Natural killer cell (primary cell): ENCODE measurements around the gene RABL3. TPM values are rescaled to one million over a fixed set of nuclear protein-coding genes. Genes with fewer than 3 reads are reported as not detected.
A peak's percentile ranks its signal among the peaks of the same experiment; 100 is the strongest.

Source experiments
- ATAC-seq, 3 donors: fragments of 150-1000 bp in 2 of 3; fragments of 200-7000 bp in 1 of 3; cut with Tn5 transposase; 1 replicate in 1 of 3; 2 replicates in 2 of 3; pipeline ENCODE4 v1.10.0; 2021; ENCODE audit warnings: mild to moderate bottlenecking in 2 of 3, moderate library complexity in 2 of 3
- DNase-seq, 2 donors: peaks; one replicate each; pipeline versions ENCODE4 v3.0.0 to v3.0.0-alpha.2; 2013 to 2021; ENCODE audit warnings: mixed read lengths in 1 of 2
- H3K27ac ChIP-seq: one replicate; pipeline ENCODE4 v1.5.1; 2013; ENCODE audit warnings: mild to moderate bottlenecking, low read length
- H3K27me3 ChIP-seq: one replicate; pipeline ENCODE4 v1.6.1; 2013; ENCODE audit warnings: low read length; ENCODE audit not compliant: control insufficient read depth, insufficient read depth
- H3K36me3 ChIP-seq: one replicate; pipeline ENCODE4 v1.6.1; 2013; ENCODE audit warnings: low read length; ENCODE audit not compliant: control insufficient read depth, insufficient read depth
- H3K4me1 ChIP-seq: one replicate; pipeline ENCODE4 v1.6.1; 2013; ENCODE audit warnings: low read length; ENCODE audit not compliant: control insufficient read depth, insufficient read depth
- H3K4me3 ChIP-seq: one replicate; pipeline ENCODE4 v1.5.1; 2013; ENCODE audit warnings: low read length
- H3K9me3 ChIP-seq: one replicate; pipeline ENCODE4 v1.6.1; 2013; ENCODE audit warnings: low read length; ENCODE audit not compliant: control insufficient read depth, insufficient read depth
- H3K27ac Mint-ChIP-seq, 2 donors: one replicate each; pipeline ENCODE4 v1.8.0; 2022; ENCODE audit warnings: mild to moderate bottlenecking in 2 of 2, mixed read lengths in 2 of 2, moderate library complexity in 1 of 2
- H3K27me3 Mint-ChIP-seq, 2 donors: one replicate each; pipeline ENCODE4 v1.8.0; 2022; ENCODE audit warnings: low read depth in 2 of 2, mixed read lengths in 2 of 2
- H3K36me3 Mint-ChIP-seq: one replicate; pipeline ENCODE4 v1.8.0; 2022; ENCODE audit warnings: mixed read lengths
- H3K4me1 Mint-ChIP-seq, 2 donors: one replicate each; pipeline ENCODE4 v1.8.0; 2022; ENCODE audit warnings: mixed read lengths in 2 of 2
- H3K4me3 Mint-ChIP-seq: one replicate; pipeline ENCODE4 v1.8.0; 2022; ENCODE audit warnings: mild to moderate bottlenecking, moderate library complexity, mixed read lengths
- H3K9me3 Mint-ChIP-seq, 2 donors: one replicate each; pipeline ENCODE4 v1.8.0; 2022; ENCODE audit warnings: mixed read lengths in 2 of 2
- CTCF ChIP-seq: fragments of 200-600 bp; IDR thresholded peaks from one replicate; pipeline ENCODE4 v1.8.0; 2022; ENCODE audit warnings: antibody characterized with exemption
- WGBS: methylation state at CpG from one replicate; pipeline ENCODE4 v1.1.7; 2013; ENCODE audit warnings: missing lambda C conversion rate; ENCODE audit not compliant: insufficient coverage; 5-methylcytosine and 5-hydroxymethylcytosine counted together
- intact Hi-C: fragments of 100-400 bp; cut with micrococcal nuclease; formaldehyde crosslinking; loops from one replicate; pipeline ENCODE4 v1.14.2; 2022
- total RNA-seq, 4 donors: library from RNA; stranded (reverse); fragments of 120-200 nt in 1 of 4; gene quantifications; one replicate each; pipeline versions ENCODE4 v1.2.3 to v1.2.4, GENCODE V29; 2013 to 2022

RABL3 gene
- total RNA-seq, 3 donors from 2014 or later (not counting 1 experiment from before 2014, with no cell fraction given) = 11.7 to 18.4 (median 16.7) TPM

DNA sequence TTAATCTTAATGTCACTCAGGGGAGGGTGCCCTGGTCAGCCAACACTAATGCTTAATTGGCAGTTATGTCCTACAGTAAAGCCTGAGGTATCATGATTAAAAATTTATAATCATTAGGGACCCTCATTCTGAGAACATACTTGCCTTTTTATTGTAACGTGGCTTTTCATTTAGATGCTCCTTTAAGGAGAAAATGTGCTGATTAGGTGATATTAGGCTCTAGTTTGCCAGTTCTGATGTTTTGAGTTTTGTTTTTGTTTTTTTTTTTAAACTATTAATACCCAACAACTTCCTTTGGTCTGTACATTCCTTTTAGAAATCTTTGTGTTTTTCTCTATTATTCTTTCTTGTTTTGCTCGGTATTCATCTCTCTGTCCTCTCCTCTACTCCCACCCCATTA is 10.5 kb upstream of the RABL3 start:
- no peak overlapping the region for H3K27ac ChIP-seq
- DNase-seq = no peak
- no peak overlapping the region for H3K4me3 ChIP-seq
- Mint-ChIP-seq H3K27me3 (no peaks in the 10 kb centered on the region), H3K36me3 (no peaks in the 10 kb centered on the region), H3K4me3 (no peak overlapping the region), H3K4me1 (peaks cover 39 to 40% of the 10 kb centered on the region in 2 donors), H3K9me3 (no peaks in the 10 kb centered on the region), H3K27ac (peak overlapping the region; percentile 41 to 63)
- no peak for ATAC-seq
- intact Hi-C loops = no loop called here
- no CpG with 5 or more reads among the region's 2 CpGs for WGBS
- H3K27me3 ChIP-seq = no peaks in the 10 kb centered on the region
- no peaks in the 10 kb centered on the region for H3K4me1 ChIP-seq
- TF ChIP-seq CTCF = no peak
- H3K9me3 ChIP-seq = no peaks in the 10 kb centered on the region
- H3K36me3 ChIP-seq = peaks cover 13% of the 10 kb centered on the region

GRCh38 chr3:120752230-120752629 is 9.9 kb upstream of the RABL3 start:
- Histone ChIP-seq H3K4me1 (no peaks in the 10 kb centered on the region), H3K36me3 (peaks cover 13% of the 10 kb centered on the region), H3K9me3 (no peaks in the 10 kb centered on the region), H3K27me3 (no peaks in the 10 kb centered on the region), H3K4me3 (no peak overlapping the region), H3K27ac (no peak overlapping the region)
- WGBS = 85% methylated on average over 1 of the region's 1 CpG
- Mint-ChIP-seq H3K27me3 (no peaks in the 10 kb centered on the region), H3K4me3 (peak overlapping the region; percentile 21), H3K27ac (peak overlapping the region; percentile 41 to 63), H3K36me3 (no peaks in the 10 kb centered on the region), H3K9me3 (no peaks in the 10 kb centered on the region), H3K4me1 (peaks cover 39 to 40% of the 10 kb centered on the region in 2 donors)
- no peak for TF ChIP-seq CTCF
- intact Hi-C loops = no loop called here
- DNase-seq (no peak), ATAC-seq (peak; percentile 39 to 82 (median 68))

DNA sequence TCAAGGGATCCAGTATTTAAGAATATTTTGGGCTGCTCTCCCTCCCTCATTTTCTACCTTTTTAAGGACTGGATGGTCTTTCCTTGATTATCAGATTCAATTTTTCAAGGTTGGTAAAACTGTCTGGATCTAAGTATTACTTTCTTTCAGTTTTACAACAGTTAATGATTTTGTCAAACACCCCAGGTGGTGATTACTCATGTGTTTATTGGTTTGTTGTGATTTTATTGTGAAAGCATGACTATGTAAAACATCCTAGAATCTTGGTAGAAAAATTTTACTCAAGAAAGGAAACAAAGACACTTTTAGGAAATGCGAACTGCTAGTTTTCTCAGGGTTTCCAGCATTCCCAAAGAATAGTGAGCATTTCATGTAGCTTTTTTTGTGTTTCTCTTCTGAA is 7.5 kb upstream of the RABL3 start:
- H3K27me3 ChIP-seq = no peaks in the 10 kb centered on the region
- Mint-ChIP-seq H3K4me1 (peaks cover 40 to 48% of the 10 kb centered on the region in 2 donors), H3K4me3 (no peak overlapping the region), H3K27ac (no peak overlapping the region), H3K36me3 (no peaks in the 10 kb centered on the region), H3K27me3 (no peaks in the 10 kb centered on the region), H3K9me3 (no peaks in the 10 kb centered on the region)
- peaks cover 13% of the 10 kb centered on the region for H3K36me3 ChIP-seq
- intact Hi-C loops = no loop called here
- DNase-seq (no peak), ATAC-seq (no peak)
- WGBS = 70% methylated on average over 1 of the region's 1 CpG
- H3K9me3 ChIP-seq = no peaks in the 10 kb centered on the region
- no peaks in the 10 kb centered on the region for H3K4me1 ChIP-seq
- no peak for TF ChIP-seq CTCF
- H3K4me3 ChIP-seq = no peak overlapping the region
- H3K27ac ChIP-seq = no peak overlapping the region

DNA sequence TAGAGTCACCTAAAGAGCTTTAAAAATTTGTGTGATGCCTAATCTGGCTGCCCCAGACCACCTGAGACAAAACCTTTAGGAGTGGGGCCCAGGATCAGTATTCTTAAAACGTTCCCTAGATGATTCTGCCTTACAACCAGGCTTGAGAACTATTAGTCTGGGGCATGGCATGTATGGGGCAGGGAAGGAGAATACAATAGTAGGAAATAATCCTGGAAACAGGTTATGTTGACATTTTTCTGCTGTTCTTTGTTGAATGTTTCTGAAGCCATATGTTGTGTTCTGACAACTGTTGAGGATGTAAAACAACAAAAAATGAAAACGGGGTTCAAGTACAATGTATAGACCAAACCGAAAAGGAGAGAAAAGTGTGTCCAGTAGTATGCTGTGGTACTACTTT is 3.1 kb upstream of the RABL3 start:
- Mint-ChIP-seq H3K27ac (peak overlapping the region; percentile 66 to 70), H3K9me3 (no peaks in the 10 kb centered on the region), H3K27me3 (no peaks in the 10 kb centered on the region), H3K4me3 (no peak overlapping the region), H3K36me3 (no peaks in the 10 kb centered on the region), H3K4me1 (peaks cover 42 to 43% of the 10 kb centered on the region in 2 donors)
- no peaks in the 10 kb centered on the region for H3K36me3 ChIP-seq
- peaks cover 14% of the 10 kb centered on the region for H3K4me1 ChIP-seq
- no peak overlapping the region for H3K4me3 ChIP-seq
- H3K27ac ChIP-seq = no peak overlapping the region
- no peak for ATAC-seq
- intact Hi-C loops = no loop called here
- no peaks in the 10 kb centered on the region for H3K27me3 ChIP-seq
- no peaks in the 10 kb centered on the region for H3K9me3 ChIP-seq
- TF ChIP-seq CTCF = no peak
- DNase-seq = no peak
- WGBS = 88% methylated on average over 3 of the region's 3 CpGs
